Neural cell (in vitro differentiated cells): ENCODE measurements around the gene USP34.

Experiments
- CTCF ChIP-seq: fragments of 450-650 bp; IDR thresholded peaks from 2 replicates; pipeline ENCODE4 v1.5.1; 2014; ENCODE audit warnings: antibody characterized with exemption, mild to moderate bottlenecking, moderate library complexity; ENCODE audit not compliant: poor library complexity, severe bottlenecking
- SMC3 ChIP-seq: fragments of 450-650 bp; conservative IDR thresholded peaks from 2 replicates; pipeline ENCODE4 v1.6.1; 2014; ENCODE audit warnings: antibody characterized with exemption, mild to moderate bottlenecking, moderate library complexity; ENCODE audit not compliant: poor library complexity

GRCh38 chr2:61371027-61371426 is 99.9 kb downstream of the USP34 start:
- TF ChIP-seq CTCF, result no peak
- TF ChIP-seq SMC3, result no peak
